Islet precursor cell (in vitro differentiated cells): ENCODE data around the gene AHI1.
"Not testable (repeated sequence)": the region's sequence is repeated elsewhere in the genome, so short reads cannot be mapped to it uniquely, and the experiment has no call there.

Experiments
- DNase-seq: peaks from one replicate; pipeline ENCODE4 v3.0.0-alpha.2; 2018

AHI1 gene

DNA sequence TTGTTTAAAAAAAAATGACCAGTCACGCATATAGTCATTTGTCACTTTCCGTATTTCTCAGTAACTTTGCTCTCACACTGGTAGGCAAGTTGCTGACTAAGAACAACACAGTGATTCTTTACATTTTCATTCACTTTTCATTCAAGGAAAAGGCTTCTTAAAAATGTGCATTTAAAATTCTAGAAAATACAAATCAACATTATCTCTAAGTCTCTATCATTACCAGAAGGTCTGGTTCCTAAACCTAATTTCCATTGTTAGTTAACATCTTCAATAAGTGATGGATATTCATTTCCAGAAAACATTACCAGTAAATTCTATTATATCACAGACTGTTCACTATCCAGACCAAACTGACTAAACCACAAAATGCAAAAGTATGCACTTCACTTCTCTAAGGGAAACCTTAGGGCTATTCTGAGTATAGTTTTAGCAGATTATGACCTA is 115.3 kb downstream of the AHI1 start:
- DNase-seq, result no peak

DNA sequence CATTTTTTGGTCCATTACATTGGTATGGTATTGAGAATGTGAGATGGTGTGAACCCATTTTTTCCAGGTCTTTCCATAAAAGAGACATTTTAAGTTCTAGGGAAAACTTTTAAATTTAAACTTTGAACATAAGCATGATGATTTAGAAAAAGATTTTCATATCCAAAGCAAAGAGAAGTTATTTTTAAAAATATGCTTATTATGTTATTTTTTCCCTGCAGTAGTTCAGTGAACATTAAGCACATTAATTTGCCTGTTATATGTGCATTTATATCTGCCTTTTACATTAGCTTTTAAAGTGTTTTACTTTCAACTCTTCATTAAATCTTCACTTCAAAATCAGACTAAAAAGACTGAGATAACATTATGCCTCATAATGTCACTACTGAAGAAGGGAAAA is 116.7 kb downstream of the AHI1 start:
- no peak for DNase-seq

DNA sequence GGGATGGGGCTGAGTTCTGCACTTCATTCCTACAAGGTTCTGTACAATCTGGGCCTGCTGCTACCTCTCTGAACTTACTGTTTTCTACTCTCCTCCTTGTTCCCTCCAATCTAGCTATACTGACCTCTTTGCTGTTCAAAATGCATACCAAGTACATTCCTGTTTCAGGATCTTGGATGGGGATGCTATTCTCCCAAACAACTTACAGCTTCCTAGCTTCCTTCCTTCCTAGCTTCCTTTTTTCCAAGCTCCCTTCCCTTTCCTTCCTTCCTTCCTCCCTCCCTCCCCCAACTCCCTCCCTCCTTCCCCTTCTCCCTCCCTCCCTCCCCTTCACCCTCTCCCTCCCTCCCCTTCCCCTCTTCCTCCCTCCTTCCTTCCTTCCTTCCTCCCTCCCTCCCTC is 117.9 kb downstream of the AHI1 start:
- no peak for DNase-seq

DNA sequence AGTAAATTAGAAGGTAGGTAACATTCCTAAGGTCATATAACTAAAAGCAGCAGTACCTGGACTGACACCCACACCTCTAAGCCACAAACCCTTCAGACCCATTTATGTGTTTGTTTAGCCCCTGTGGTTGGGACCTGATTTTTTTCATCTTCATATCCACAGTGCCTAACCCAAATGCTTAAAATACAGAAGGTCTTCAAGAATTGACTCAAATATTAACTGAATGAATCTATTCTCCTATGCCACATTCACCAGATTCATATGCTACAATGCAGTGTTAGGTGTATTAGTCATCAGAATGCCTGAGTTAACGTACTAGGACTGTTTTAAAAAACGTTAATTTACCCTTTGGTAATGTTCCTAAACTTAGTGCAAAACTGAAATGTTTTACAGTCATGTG is 124.8 kb downstream of the AHI1 start:
- DNase-seq, result no peak

DNA sequence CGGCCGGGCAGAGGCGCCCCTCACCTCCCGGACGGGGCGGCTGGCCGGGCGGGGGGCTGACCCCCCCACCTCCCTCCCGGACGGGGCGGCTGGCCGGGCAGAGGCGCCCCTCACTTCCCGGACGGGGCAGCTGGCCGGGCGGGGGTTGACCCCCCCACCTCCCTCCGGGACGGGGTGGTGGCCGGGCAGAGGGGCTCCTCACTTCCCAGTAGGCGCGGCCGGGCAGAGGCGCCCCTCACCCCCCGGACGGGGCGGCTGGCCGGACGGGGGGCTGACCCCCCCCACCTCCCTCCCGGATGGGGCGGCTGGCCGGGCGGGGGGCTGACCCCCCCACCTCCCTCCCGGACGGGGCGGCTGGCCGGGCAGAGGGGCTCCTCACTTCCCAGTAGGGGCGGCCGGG is 133.9 kb downstream of the AHI1 start:
- DNase-seq, result not testable (repeated sequence)

DNA sequence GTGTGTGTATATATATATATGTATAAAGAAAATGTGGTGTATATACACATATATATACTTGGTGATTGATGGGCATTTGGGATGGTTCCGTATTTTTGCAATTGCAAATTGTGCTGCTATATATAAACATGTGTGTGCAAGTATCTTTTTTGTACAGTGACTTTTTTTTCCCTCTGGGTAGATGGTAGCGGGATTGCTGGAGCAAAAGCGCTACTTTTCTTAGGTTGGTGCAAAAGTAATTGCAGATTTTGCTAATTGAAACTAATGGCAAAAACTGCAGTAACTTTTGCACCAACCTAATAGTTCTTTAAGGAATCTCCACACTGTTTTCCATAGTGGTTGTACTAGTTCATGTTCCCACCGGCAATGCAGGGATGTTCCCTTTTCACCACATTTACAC is 135.4 kb downstream of the AHI1 start:
- no peak for DNase-seq

DNA sequence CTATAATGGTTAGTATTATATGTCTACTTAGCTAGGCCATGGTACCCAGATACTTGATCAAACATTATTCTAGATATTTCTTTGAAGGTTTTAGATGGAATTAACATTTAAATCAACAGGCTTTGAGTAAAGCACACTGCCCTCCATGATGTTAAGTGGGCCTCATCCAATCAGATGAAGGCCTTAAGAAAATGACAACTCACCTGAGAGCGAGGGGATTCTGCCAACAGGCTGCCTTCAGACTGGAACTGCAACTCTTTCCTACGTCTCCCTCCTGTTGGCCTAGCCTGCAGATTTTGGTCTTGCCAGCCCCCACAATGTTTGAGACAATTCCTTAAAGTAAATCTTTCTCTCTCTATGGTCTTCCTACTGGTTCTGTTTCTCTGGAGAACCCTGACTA is 137.3 kb downstream of the AHI1 start:
- DNase-seq, result no peak

DNA sequence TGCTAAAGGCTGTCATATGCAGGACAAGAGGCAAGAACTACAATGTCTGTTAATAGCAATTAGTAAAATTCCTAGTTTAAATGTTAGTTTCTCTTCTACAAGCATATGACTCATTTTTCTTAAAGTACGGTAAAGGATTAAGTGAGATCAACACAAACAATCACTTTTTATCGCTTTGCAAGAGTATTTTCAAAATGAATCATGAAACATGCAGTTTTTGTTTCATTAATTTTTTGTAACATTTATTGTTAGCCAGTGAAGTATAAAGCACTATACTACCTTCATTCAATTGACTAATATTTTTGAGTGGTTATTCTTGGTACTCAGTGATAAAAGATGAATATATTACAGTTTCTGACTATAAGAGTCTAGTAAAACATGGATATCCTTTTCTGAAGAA is 138.6 kb downstream of the AHI1 start:
- no peak for DNase-seq

DNA sequence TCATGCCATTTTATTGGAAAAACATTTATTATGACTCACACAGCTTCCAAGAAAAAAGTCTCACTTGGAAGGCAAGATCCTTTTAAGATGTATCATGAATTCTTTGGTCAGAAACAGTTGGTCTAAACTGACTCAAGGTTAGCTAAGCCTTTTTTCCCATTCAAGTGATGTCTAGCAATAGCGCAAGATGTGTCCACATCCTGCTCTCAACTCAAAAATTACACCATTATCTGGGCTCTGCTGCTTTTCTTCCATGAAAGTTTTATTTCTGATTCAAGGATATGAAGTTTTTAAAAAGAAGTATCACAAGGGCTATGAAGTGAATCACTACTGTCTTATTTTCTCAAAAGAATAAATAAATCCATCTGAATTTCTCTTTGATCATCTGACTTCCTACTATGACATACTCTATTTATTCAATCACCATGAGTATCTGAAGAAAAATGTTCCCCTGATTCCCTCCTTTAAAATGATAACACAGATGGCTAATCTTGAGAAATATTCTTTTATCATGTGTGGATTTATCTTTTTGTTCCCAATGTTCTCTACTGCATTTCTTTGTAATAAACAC is 139.2 kb downstream of the AHI1 start:
- no peak for DNase-seq

DNA sequence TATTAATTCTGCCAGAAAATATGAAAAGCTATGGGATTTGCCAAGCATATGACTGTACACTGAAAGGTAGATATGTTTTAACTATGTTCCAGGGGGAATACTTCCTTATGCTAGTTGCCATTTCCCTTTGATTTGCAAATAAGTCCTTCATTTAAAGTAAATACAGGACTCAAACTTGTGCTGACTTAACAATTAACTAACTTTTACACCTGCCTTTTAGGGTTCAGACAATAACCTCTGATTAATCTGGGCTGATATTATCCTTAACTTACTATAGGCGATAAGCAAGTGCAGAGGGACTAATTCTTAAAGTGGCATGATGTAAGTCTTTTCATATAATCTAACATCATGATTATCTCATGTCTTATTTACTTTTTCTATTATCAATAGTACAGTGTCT is 143.1 kb downstream of the AHI1 start:
- DNase-seq, result no peak

DNA sequence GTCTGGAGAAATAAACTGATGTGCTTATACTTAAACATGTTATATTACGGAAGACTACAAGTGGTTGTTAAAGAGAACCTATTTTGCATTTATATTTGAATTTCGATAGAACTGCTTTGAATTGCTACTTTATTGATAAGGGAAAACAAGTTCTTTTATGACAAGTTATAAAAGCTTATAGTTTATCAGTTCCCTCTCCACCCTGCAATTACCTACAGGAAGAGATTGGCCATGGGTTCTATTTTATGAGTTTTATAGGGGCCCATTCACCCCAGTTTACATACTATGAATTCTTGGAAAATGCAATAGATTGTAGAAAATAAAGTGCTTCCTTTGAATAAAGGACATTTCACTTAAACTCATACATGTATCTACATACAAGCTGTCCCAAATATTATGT is 144.4 kb downstream of the AHI1 start:
- DNase-seq, result no peak

DNA sequence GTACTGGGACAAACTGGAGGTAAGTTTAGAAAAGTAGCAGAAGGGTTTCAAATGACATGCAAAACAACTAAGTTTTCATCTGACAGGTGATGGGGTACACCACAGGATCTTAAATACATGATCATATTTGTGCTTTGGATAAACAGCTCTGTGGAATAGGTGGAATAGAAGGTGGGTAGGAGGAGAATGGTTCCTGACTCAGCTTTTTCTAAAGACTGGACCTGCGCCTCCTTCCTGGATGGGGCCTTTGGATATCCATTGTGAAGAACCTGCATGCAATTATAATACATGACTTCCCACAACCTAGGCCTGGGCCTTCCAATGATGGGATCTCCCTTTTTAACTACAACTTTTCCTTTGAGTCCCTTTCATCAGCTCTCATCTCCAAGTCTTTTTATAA is 145.9 kb downstream of the AHI1 start:
- DNase-seq, result no peak

DNA sequence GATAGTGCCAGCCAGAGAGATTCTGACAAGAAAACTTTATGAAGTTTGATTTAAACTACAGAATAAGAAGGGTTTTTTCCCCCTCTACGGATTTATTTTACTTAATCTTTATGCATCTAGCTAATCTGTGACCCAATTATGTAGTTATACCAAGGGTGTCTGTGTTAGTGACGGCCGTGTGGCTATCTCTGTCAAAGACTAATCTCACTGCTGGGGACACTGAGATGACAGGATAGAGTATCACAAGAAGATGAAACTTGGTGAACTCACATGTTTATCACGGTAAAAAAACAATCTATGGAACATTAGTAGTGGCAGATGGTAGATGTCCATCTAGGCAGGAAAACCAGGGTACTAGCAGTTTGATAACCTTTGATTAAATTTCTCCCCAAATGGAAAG is 149.7 kb downstream of the AHI1 start:
- no peak for DNase-seq

DNA sequence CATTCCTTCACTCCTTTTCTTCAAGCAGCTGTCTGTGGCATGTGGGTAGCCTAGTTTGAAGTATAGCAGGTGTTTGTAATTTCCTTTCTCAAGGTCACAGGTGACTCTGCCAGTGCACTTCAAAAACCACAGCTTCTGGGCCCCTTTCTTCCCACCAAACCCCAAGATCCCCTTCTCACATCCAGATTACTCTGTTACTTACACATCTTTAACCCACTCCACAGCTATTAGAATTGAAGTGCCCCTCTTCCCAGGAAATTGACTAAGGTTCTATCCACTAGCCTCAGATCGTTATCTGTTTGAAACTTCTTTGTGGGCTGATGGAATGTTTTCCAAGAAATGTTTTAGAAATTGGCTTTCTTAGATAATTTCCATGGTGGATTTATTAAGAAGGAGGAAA is 150.8 kb downstream of the AHI1 start:
- DNase-seq, result no peak

DNA sequence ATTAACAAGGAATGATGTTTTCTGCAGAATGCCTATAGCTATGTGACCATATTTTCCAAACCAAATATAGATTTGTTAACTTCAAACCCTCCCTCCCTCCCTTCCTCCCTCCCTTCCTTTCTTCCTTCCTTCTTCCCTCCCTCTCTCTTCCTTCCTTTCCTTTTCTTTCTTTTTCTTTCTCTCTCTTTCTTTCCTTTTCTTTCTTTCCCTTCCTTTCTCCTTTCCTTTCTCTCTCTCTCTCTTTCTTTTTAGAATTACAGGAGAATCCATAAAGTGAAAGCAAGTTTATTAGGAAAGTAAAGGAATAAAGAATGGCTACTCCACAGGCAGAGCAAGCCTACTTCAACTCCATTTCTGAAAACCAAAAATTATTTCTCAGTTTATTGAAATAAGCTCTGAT is 153.0 kb downstream of the AHI1 start:
- no peak for DNase-seq

DNA sequence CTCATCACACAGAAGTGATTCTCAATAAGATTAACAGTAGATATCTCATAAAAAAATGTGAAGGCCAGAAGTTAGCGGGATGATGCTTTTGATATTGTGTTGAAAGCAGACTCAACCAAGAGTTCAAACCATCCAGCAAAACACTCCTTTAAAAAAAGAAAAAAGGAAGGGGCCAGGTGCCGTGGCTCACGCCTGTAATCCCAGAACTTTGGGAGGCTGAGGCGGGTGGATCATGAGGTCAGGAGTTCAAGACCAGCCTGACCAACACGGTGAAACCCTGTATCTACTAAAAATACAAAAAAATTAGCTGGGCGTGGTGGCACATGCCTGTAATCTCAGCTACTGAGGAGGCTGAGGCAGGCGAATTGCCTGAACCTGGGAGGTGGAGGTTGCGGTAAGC is 157.6 kb downstream of the AHI1 start:
- DNase-seq, result not testable (repeated sequence)

DNA sequence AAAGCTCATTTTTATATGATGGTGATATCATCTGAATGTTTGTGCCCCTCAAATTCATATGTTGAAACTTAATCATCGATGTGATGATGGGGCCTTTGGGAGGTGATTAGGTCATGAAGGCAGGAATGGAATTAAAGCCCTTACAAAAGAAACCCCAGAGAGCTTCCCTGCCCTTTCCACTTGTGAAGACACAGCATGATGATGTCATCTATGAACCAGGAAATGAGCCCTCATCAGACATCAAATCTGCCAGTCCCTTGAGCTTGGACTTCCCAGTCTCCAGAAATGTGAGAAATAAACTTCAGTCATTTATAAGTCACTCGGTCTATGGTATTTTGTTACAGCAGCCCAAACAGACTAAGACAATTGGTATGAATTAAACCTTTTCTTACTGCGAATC is 163.4 kb downstream of the AHI1 start:
- DNase-seq, result no peak

DNA sequence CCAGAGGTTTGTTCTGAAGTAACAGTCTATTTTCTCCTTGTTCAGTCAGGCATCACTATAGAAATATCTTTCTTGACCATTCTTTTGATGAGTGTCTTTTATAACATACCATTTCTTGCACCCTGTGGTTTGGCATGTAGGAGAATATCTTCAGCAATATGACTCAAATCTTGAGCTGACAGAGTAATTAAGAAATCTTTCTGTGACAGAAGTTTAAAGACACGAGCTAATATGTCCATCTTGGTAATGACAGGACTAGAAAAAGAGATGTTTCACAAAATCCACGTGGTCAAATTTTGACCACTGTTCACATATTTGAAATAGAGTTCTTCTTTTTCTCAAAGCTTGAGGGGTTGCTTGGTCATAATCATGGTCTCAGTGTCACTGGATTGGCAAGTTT is 166.5 kb downstream of the AHI1 start:
- DNase-seq, result no peak

DNA sequence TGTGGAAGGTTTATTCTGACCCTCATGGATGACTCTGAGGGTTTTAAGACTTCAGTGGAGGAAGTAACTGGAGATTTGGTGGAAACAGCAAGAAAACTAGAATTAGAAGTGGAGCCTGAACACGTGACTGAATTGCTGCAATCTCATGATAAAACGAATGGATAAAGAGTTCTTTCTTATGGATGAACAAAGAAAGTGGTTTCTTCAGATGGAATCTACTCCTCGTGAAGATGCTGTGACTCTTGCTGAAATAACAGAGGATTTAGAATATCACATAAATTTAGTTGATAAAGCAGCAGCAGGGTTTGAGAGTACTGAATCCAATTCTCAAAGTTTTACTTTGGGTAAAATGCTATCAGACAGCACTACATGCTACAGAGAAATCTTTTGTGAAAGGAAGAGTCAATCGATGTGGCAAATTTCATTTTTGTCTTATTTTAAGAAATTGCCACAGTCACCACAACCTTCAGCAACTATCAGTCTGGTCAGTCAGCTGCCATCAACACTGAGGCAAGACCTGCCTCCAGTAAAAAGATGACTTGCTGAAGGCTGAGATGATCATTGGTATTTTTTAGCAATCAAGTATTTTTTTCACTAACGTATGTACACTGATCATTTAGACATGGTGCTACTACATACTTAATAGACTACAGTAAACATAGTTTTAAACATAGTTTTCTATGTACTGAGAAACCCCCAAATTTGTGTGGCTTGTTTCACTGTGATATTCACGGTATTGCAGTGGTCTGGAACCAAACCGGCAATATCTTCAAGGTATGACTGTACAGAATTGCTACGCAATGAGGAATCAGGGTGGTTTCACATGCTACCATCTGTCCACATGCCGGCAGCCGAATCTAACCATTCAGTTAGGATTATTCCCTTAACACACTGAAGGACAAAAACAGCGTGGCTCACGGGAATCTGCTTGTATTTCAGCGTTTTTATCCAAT is 167.4 kb downstream of the AHI1 start:
- DNase-seq, result no peak

DNA sequence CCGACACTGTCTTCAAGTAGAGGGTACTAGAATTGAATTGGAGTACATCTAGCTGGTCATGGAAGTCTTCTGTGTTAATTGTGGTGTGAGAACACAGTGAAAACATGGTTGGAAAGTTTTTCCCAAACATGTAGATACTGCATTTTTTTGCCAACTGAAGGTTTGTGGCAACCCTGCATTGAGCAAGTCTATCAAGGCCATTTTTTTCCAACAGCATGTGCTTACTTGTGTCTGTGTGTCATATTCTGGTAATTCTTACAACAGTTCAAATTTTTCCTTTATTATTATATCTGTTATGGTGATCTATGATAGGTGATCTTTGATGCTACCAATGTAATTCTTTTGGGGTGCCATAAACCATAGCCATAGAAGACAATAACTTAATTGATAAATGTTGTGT is 169.4 kb downstream of the AHI1 start:
- DNase-seq, result no peak

DNA sequence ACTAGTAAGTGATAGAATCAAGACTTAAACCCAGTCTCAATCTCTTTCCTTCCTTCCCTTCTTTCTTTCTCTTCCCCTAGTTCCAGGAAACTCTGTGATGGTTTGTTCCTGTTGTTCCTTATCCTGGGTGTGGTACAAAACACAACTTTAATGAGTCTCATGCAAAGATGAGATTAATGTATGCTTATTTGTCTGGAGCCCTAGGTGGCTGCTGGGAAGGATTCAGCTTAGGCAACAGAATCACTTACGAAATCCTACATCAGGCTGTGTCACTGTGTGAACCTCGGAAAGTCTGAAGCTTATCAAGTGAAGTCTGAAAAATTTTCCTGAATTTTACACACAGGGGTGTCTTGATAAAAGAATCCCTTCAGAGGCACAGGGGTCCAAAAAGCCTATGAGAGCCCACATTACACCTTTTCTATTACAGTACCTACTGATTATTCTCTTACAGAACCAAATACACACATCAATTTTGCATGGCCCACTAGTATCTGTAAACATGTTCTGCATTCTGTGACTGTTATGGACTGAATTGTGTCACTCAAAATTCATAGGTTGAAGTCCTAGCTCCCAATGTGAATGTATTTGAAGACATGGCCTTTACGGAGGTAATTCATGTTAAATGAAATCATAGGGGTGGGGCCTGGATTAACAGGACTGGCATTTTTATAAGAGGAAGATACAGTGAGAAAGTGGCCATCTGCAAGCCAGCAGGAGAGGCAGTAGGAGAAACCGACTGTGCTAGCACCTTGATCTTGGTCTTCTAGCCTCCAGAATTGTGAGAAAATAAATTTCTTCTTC is 171.7 kb downstream of the AHI1 start:
- no peak for DNase-seq

DNA sequence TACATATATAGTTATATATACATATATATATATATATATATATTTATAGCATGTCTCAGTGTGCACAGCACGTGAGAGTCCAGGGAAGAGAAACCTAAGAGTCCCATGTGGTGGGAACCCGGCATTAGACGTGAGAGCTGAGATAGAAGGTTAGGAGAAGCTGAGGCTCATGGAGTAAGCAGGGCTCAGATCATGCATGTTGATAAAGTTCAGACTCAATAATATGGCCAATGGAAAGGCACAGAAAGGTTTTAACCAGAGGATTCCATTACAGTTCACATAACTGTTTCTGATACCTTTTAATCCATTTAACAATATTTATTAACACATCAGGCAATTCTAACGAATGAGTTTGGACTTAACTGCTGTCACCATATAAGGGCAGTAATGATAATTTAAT is 173.0 kb downstream of the AHI1 start:
- DNase-seq, result no peak

DNA sequence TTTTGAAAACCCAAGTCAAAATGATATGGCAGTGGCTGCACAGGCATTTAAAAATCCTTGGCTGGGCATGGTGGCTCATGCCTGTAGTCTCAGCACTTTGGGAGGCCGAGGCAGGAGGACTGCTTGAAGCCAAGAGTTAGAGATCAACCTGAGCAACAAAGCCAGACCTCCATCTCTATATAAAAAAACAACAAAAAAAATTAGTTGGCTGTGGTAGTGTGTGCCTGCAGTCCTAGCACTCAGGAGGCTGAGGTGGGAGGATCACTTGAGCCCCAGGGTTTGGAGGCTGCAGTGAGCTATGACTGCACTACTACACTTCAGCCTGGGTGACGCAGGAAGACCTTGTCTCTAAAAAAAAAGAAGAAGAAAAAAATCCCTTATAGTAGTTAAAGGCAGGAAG is 173.6 kb downstream of the AHI1 start:
- DNase-seq, result no peak

DNA sequence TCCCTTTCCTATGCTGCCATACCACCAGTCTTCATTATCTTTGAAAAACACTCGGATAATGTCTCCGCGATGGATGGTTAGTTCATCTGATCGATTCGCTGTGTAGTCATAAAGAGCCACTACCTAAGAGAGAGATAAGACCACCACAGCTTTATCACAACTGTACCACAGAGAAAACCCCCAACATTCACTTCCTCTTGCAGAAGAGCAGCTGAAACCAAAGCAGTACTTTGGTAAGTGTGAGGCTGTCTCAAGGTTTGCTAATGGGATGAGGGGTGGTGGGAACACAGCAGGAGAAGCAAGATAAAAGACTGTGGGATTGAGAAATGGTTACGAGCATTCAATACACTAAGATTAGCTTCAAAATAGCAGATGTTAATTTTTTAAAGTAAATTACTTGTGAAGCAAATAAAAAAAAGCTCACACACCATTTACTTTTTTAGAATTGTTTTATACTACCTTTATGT is 174.3 kb downstream of the AHI1 start:
- DNase-seq, result no peak
